SW 1271 (cell line): ENCODE data around the gene SLC25A12.
"Not testable (repeated sequence)": the region's sequence is repeated elsewhere in the genome, so short reads cannot be mapped to it uniquely, and the experiment has no call there.

Source experiments
- DNase-seq, 2 experiments: peaks; one replicate each; lab custom pipeline; 2025; lab: John Stamatoyannopoulos, UW

The SLC25A12 gene

DNA sequence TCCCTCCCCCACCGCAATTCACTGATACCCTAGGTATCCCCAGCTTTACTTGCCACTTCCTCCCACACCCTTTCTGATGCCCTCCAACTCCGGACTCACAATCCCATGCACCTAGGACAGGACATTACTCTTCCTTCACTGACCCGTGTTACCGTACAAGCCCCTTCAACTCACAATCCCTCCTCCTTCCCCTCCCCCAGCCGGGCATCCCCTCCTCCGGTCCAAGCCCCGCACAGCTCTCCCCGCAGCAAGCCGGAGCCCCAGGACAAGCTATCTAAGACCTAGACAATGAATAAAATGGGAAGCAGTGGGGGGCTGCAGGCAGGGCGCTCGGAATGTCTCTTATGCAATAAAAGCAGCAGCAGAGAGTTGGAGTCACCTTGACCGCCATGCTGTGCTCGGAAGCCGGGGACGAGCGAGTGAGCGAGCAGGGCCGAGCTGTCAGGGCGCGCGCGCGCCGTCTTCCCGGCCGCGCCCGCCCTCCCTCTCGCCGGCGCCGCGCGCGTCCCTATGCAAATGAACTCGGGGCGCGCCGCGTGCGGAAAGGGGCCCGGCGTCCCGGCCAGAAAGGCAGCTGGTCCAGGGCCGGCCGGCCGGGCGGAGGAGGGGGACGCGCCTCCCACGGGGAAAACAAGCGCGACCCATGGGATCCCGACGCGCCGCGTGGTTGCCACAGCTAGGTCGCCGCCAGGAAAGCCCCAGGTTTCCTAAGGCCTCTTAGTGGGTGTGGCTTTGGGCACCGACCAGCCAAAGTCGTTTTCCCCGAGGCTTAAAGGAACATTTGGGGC is at the start of gene SLC25A12:
SLC25A12 (minus strand) TSS at position 421 of the 788 bp plus-strand sequence; CDS start at position 391, 30 bp downstream.
- DNase-seq: peak; percentile 20 to 78

- DNase-seq: no peak
Measured at GRCh38 chr2:171941316-171941699, 47.3 kb upstream of the SLC25A12 start.

GRCh38 chr2:171939743-171940071 is 45.7 kb upstream of the SLC25A12 start:
- DNase-seq: no peak

GRCh38 chr2:171939058-171939742 is 45.2 kb upstream of the SLC25A12 start:
- no peak for DNase-seq

- no peak for DNase-seq
Measured at GRCh38 chr2:171930385-171930784, 36.3 kb upstream of the SLC25A12 start.

DNA sequence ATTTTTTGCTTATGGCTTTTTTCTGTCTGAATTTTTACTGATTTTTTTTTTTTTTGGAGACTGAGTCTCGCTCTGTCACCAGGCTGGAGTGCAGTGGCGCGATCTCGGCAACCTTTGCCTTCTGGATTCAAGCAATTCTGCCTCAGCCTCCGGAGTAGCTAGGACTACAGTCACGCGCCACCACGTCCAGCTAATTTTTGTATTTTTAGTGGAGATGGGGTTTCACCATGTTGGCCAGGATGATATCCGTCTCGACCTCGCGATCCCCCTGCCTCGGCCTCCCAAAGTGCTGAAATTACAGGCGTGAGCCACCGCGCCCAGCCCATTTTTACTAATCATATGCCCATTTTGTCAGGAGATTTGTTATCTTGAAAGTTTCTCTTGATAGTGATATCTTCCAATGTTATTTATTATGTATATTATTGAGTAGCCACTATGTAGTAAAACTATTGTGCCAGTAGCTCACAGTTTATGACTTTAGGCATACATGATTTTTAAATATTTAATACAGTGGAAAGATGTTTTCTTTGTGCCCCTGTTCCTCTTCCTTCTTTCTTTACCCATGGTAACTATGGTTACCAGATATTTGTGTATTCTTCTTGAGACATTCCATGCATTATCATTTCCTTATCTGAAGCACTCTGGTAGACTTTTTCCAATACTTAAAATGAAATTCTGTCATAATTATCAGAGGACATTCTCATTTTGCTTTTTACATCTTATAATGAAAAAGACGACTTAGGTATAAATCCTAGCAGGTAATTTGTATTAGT is 30.3 kb upstream of the SLC25A12 start:
- no peak for DNase-seq

- peak in 1 of 2 experiments; percentile 60 for DNase-seq
Measured at GRCh38 chr2:171923206-171923605, 29.2 kb upstream of the SLC25A12 start.

DNA sequence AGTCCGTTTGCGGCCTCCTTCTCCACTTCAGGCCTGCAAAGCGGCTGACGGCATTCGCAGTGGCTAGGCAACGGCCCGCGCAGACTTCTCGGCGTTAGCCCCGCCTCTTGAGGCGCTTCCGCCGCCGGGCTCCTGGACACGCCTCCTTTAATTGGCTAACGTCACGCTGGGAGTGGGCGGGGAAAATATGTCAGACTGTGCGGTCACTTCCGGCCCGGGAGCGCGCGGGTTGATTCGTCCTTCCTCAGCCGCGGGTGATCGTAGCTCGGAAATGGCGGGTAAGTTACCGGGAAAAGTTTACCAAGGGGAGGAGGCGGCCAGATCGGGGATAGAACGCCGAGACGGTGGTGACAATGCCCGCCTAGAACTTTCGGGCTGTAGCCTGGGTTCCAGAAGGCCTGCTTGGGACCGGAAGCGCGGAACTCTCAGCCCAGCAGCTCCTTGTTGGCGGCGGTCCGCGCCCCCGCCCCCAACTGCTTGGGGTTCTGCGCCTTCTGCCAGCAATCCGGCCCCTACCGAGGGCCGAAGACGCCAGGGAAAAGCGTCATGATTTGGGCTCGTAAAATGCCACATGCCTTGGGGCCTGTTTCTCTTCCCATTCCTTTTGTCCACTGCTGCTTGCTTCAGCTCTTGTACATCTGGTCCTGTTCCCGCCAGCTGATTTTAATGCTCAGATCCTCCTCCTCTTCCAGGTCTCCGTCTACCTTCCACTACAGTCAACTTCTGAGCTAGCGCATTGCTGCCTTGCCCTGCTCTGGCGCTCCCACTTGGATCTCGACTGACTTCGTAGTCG is 28.4 kb upstream of the SLC25A12 start, which contains the start of gene HAT1:
HAT1 (plus strand) TSS at position 232 of the 793 bp plus-strand sequence; CDS start at position 272, 40 bp downstream.
- peak; percentile 94 to 96 for DNase-seq

DNA sequence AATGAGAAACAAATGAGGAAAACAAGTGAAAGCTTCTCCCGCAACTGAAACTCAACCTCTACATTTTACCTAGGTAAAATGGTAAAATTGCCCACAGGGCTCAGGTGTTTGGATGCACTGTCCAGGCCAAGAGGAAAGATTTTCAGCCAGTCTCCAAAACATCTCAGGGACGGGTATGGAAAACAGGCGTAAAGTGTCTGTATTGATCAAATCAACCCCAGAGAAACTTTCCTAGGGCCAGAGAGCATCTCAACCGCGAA is 27.9 kb upstream of the SLC25A12 start:
- DNase-seq: no peak

GRCh38 chr2:171919453-171919852 is 25.4 kb upstream of the SLC25A12 start:
- no peak for DNase-seq

- DNase-seq: no peak
Measured at GRCh38 chr2:171913517-171913916, 19.5 kb upstream of the SLC25A12 start.

- DNase-seq: no peak
Measured at GRCh38 chr2:171910494-171910893, 16.4 kb upstream of the SLC25A12 start.

DNA sequence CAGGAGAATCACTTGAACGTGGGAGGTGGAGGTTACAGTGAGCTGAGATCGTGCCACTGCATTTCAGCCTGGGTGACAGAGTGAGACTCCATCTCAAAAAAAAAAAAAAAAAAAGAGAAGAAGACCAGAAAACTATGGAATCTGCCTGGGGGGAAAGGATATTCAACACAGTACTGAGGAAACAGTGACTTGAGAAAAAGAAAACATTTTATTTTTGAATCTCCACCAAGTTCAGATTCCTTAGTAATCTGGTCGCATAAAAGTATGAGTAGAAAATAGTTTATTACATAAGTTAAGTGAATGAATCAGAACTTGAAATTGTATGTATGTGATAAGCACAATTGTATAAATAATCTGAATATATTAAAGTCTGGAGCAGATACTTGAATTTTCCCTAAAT is 15.2 kb upstream of the SLC25A12 start:
- DNase-seq: no peak

DNA sequence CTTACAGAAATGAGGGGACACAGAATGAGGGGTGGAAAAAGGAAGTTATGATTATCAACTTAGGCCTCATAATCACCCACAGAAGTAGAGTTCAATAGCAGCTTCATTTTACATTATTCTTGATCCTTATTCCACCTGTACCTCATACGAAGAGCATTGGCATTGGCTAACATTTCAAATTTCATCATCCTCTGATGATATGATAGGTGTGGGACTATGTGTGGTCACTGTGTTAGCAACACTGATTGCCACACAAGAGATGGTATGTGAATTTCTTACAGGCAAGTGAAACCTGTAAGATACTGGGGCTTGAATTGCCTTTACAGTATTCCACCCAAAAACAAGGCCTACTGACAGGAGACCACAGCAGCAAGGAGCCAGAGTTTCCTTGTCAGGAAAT is 14.2 kb upstream of the SLC25A12 start:
- DNase-seq: no peak

DNA sequence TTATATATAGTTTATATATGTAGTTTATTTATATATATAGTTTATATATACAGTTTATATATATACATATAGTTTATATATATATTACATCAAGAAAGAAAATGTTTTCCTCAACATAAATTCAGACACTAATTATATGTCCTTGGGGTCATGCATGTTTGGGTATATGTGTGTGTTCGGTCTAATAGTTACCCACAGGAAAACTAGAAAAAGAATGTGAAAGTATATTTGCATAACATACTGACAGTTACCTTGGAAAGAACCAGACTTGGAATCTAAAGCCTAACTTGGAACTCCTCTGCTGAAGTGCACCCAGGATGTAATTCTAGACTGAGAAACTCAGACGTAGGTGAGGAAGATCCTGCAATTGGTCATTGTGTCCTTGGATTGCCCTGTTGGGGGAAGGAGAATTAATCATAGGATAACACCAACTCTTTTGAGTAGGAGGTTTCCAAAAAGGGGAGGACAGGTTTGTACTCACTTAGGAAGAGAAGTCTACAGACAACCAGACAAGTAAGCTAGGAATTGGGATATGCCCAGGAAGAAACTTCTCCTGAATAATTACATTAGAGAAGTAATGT is 8.9 kb upstream of the SLC25A12 start:
- no peak for DNase-seq

- not testable (repeated sequence) for DNase-seq
Measured at GRCh38 chr2:171899623-171900282, 5.7 kb upstream of the SLC25A12 start.

GRCh38 chr2:171895786-171896185 is 1.7 kb upstream of the SLC25A12 start:
- DNase-seq: no peak

GRCh38 chr2:171894612-171894947 is 536 bp upstream of the SLC25A12 start:
- no peak for DNase-seq

GRCh38 chr2:171893196-171893823 is 734 bp downstream of the SLC25A12 start:
- DNase-seq: no peak

GRCh38 chr2:171889808-171890207 is 4.2 kb downstream of the SLC25A12 start:
- no peak for DNase-seq

DNA sequence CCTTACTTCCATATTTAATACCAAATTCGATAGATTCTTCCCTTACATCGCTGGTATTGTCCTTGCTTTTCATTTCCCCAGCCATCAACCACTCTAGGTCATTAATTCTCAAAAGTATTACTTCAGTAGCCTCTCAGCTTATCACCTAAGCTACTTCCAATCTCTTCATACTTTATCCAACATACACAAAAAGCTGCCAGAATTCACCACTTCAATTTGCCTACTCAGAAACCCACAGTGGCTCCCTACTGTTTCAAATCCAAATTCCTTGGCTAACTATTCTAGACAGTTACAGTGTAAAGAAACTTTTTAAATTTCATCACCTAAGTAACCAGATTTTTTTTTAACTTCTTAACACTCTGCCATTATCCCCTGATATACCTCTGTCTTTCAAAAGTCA is 4.7 kb downstream of the SLC25A12 start:
- no peak for DNase-seq
